GM21529 (cell line): ENCODE results near the gene CACNA1B.
"Not testable (repeated sequence)": the region's sequence is repeated elsewhere in the genome, so short reads cannot be mapped to it uniquely, and the experiment has no call there.

Experiments used
- ATAC-seq: cut with Tn5 transposase; IDR thresholded peaks from one replicate; pipeline ENCODE4 v1.9.1; 2021; ENCODE audit not compliant: unreplicated experiment

The CACNA1B gene

GRCh38 chr9:138010861-138011260 lies 133.3 kb downstream of the CACNA1B start:
- no peak for ATAC-seq

DNA sequence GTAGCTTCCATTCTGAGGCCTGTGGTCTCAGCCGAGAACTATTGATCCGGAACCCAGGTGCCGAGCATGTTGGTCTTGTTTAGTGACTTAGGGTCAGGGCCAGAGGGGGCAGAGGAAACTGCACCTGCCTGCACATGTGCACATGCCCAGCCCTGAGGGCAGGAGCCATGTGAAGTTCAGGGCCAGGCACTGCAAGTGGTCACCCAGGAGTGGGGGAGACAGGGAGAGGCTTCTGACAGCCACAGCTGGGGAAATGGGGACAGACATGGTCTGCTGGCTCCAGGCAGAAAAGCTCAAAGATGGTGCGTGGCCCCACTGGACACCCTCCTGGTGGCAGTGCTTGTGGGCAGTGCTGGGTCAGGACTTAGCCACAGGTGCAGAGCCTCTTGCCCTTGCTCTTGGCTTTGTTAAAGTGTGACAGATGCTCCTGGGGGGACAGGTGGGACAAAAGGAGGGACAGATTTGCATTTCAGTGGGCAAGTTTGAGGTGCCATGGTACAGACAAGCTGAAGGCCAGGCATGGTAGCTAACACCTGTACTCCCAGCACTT lies 134.4 kb downstream of the CACNA1B start:
- no peak for ATAC-seq

GRCh38 chr9:138013273-138013672 lies 135.7 kb downstream of the CACNA1B start:
- ATAC-seq, result no peak

DNA sequence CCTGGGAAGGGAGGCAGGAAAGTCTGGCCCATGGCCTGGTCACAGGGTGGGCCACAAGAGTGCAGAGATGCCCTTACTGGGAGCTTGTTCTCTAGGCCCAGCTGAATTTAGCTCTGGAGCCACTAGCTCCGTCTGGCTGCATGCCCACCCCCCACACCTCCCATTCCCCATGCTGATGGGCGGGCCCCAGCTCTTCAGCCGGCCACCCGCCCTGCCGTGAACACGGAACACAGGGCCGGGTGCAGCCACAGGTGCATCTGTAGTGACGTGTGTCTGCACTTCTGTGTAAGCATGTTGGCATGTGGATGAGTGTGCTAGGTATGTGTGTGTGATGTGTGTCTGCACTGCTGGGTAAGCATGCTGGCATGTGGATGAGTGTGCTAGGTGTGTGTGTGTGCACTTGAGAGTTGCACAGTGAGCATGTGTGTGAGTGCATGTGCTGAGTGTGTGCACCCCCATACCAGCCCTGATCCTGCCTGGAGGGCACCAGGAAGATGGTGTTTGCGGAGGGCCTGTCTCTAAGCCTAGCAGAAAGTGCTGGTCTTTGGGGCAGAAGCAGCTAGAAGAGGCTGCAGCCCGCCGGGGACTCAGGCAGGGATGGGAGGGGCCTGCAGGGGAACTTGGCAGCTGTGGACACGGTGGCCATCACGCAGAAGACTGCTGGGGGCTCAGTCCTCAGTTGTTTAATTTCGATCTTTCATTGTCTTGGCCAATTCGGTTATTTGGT lies 136.4 kb downstream of the CACNA1B start:
- no peak for ATAC-seq

GRCh38 chr9:138014563-138014945 lies 137.0 kb downstream of the CACNA1B start:
- no peak for ATAC-seq

- ATAC-seq, result no peak
Observed at GRCh38 chr9:138015021-138015829, 137.6 kb downstream of the CACNA1B start.

DNA sequence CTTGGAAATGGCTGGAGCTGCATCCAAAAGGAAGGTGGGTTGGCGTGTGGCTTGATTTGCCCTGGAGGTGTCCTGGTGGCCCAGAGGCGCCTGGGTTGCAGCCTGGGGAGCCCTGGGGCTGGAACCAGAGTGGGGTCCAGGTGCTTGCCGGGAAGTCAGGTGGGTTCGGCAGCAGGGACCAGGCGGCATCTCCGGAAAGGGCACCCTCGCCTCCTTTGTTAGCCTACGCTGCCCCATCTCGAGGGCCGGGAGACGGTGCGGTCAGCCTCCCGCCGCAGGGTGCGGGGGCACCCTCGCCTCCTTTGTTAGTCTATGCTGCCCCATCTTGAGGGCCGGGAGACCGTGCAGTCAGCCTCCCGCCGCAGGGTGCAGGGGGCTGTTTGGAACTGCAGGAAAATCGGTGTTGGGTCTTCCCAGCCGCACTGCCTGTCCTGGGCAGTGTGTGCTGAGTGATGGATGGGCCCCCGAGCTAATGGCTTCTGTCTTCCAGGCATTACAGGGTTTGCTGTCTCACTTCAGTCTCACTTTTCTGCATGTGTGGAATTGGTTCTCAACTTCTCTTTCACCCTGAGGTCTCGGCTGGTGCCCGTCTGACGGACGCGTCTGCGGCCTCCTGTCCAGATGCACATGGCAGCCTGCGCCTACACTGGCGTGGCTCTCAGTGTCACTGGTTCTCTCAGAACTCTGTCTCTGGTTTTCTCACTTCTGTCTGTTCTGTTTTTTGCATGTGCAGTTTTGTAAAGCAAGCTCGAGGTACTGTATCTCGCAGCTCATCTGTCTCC lies 139.0 kb downstream of the CACNA1B start:
- no peak for ATAC-seq

GRCh38 chr9:138017200-138017599 lies 139.6 kb downstream of the CACNA1B start:
- ATAC-seq, result no peak

DNA sequence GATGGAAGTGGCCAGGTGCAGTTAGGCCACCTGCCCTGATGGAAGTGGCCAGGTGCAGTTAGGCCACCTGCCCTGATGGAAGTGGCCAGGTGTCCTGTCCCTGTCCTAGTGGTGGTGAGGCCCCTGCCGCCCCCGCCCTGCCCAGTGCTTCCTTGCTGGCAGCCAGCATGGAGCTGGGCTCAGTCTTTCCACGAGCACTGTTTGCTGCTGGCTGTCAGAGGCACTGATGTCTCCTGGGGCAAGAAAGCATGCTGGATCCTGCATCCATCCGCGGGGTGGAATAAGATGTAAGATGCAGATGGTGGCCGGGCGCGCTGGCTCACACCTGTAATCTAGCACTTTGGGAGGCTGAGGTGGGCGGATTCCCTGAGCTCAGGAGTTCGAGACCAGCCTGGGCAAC lies 141.9 kb downstream of the CACNA1B start:
- ATAC-seq, result not testable (repeated sequence)

DNA sequence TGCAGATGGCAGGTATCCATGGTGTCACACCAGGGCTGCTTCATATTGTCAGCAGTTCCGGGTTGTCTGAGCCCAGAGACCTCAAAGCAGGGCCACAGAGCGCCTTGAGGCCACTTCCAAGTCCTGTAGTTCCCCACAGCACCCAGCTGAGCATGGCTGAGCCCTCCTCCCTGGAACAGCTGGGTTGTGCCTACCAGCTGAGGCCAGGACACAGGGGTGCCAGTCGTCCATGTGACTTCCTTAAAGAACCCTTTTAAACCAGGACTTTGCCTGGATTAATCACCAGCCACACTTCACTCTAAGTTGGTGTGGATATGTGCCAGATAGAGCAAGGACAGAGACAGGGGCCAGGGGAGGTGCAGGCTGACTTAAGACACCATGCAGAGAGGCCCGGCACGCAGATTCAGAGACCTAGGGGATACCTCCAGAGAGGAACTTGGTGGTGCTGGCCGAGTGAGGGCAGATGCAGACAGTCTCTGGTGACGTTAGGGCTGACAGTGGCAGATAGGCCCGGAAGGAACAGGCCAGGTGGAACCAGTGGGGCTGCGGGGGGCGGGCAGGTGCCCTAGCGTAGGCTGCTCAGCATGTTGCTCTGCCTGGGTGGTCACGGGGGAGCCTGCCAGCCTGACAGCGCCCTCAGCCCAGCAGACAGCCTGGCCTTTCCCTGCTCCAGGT lies 142.7 kb downstream of the CACNA1B start:
- no peak for ATAC-seq

GRCh38 chr9:138020795-138021182 lies 143.2 kb downstream of the CACNA1B start:
- ATAC-seq, result no peak

GRCh38 chr9:138021251-138022056 lies 143.9 kb downstream of the CACNA1B start:
- ATAC-seq, result no peak

DNA sequence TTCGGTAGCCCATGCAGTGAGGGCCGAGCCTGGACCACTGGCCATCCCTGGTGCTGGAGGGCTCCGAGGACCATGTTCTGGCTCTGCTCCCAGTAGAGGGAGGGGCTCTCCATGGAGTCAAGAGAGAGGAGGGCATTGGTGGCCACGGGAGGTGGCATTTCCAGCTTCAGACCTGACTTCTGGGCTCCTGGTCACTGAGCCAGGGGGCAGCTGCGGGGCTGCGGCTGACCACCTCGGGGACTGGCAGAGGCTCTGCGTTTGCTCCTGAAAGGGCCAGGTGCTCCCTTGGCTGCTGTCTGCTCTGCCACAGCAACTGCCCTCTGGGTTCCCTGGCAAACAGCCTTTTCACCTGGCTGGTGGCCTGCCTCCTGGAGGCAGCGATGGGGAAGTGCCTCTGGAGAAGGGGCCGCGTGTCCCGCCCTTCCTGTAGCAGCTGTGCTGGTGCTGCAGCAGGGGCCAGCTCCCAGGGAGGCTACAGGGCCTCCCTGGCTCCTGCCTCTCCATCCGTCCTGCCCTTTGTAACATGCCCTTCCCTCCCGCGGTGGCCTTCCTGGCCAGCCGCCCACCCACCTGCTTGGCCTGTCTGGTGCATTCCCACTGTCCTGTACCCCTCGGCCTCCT lies 144.6 kb downstream of the CACNA1B start:
- no peak for ATAC-seq

GRCh38 chr9:138022756-138023393 lies 145.3 kb downstream of the CACNA1B start:
- no peak for ATAC-seq

GRCh38 chr9:138023394-138024124 lies 146.0 kb downstream of the CACNA1B start:
- no peak for ATAC-seq

DNA sequence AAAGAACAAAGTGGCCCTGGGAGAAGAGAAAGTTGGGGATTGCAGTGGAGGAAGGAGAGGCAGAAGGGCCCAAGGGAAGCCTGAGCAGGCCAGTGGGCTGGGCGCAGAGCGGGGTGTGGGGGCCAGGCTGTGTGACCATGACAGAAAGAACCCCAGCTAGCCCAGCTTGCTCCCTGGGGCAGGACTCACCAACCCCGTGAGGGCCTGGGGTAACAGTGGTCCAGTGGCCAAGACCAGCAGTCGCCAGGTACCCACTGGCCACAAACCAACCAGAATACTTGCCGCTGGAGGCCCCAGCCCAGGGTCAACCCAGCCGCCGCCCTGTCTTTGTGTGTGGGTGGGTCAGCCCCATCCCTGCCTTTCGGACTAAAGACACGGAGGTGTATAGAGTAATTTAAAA lies 146.5 kb downstream of the CACNA1B start:
- ATAC-seq, result no peak

- ATAC-seq, result no peak
Observed at GRCh38 chr9:138024831-138025291, 147.3 kb downstream of the CACNA1B start.

GRCh38 chr9:138025417-138025816 lies 147.8 kb downstream of the CACNA1B start:
- no peak for ATAC-seq
